ENCODE data around the gene CUL7. TPM values are rescaled to one million over a fixed set of nuclear protein-coding genes. Genes with fewer than 3 reads are reported as not detected.

CUL7 gene
- total and polyA plus RNA-seq, 10 of the 15 experiments (the other 5 are each of a cell fraction or from before 2014, with no cell fraction given), result 0.66 to 18.4 (median 10.9) TPM

DNA sequence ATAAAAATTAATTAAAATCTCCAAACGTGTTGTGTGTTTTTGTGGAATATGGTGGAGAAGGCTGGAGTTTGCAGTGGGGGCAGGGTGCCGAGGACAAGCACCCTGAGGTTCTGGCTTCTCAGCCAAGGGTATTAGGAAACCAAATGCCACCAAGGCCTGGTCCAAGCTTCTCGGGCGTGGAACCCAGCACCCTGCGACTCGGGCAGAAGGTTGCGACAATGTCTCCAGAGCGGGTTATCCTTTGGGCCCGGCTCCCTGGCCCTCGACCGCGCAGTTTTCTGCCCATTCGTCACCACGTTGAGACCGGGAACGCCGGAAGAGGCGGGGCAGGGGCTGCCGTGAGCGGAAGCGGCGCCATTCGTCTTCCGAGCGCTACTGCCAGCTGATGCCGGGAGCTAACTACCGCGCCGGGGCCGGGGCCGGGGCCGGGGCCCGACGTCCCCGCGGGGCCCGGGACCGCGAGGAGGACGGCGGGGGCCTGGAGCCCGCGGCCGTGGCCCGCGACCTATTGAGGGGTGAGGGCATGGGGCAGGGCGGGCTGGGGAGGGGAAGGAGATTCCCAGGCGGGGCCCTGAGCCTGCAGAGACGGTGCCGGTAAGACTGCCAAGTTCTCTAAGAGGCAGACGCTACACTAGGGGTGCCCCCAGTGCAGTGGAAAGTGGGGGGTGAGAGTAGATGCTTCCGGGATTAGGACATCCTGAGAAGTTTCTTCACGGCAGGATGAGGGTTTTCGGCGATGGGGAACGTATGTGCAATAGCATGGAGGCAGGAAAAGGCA, 32.2 kb downstream of the CUL7 start, which contains the start of gene RRP36 (continued):
- TF ChIP-seq PML (IDR thresholded peaks at IDR 0.05; ENCODE audit: low read length) (peak; percentile 42; the same call in 1 of the 2 replicates), EGR1 (IDR thresholded peaks at IDR 0.05; ENCODE audit: borderline replicate concordance in 1 of 2, low read depth in 2 of 2, low read length in 2 of 2) (no peak), KLF5 (IDR thresholded peaks at IDR 0.05; ENCODE audit: partially characterized antibody) (no peak), FOS (IDR thresholded peaks at IDR 0.05; ENCODE audit: borderline replicate concordance, extremely low read depth, insufficient read length) (no peak)

GRCh38 chr6:43020847-43021246, 32.8 kb downstream of the CUL7 start:
- TSS peak; percentile 95 for BruUV-seq (replicated peaks)
- RAD21 ChIA-PET (ENCODE audit: unreplicated experiment), result interaction anchor here (0.8 to 2.0 kb wide), 2 partner anchors 40 to 41 kb away, joined by 4 to 5 read pairs; partner anchors contain the start of gene PEX6
- FAIRE-seq, result no peak
- intact Hi-C loops (cut with micrococcal nuclease; ENCODE audit: unreplicated experiment) (no loop called here), in situ Hi-C loops (cut with MboI) (no loop called here)
- CTCF ChIA-PET, result interaction anchor here (0.6 to 1.7 kb wide), 4 partner anchors 38 to 349 kb away, joined by 3 to 7 read pairs (median 3); no protein-coding TSS in a partner anchor
- 69% methylated on average over 5 of the region's 5 CpGs for WGBS (ENCODE audit: insufficient coverage, insufficient replicate concordance, low lambda C conversion rate, missing lambda C conversion rate)
- ATAC-seq, result no peak; the same call in 2 of the 3 replicates
- H3K79me2 ChIP-seq (ENCODE audit: control insufficient read depth, insufficient read depth, low read length), result peaks cover 23% of the 10 kb centered on the region
- H3K4me1 ChIP-seq (ENCODE audit: control insufficient read depth, insufficient read depth, low read length), result peaks cover 16% of the 10 kb centered on the region
- SMC1A ChIA-PET (ENCODE audit: uncharacterized antibody, unreplicated experiment), result interaction anchor here (1.0 to 2.0 kb wide), 3 partner anchors 8 to 119 kb away, joined by 3 to 5 read pairs (median 3); partner anchors contain the start of gene CUL7
- H3K4me3 ChIP-seq, result peak overlapping the region; percentile 100; the same call in 1 of the 2 replicates
- POLR2A ChIA-PET, result interaction anchor here (0.7 to 2.0 kb wide), 6 partner anchors 9 to 88 kb away, joined by 3 to 6 read pairs (median 4); partner anchors contain the start of genes CUL7 and PPP2R5D
- DNase-seq (ENCODE audit: low read depth, low spot score), result no peak
- peak overlapping the region; percentile 70 for H2AFZ ChIP-seq (ENCODE audit: control insufficient read depth, low read depth, low read length)
- peak overlapping the region; percentile 85 for H3K4me2 ChIP-seq (ENCODE audit: control insufficient read depth, insufficient read depth)
- TF ChIP-seq SUZ12 (IDR thresholded peaks at IDR 0.05; ENCODE audit: unreplicated experiment), result no peak
- TF ChIP-seq, protein P1, sequence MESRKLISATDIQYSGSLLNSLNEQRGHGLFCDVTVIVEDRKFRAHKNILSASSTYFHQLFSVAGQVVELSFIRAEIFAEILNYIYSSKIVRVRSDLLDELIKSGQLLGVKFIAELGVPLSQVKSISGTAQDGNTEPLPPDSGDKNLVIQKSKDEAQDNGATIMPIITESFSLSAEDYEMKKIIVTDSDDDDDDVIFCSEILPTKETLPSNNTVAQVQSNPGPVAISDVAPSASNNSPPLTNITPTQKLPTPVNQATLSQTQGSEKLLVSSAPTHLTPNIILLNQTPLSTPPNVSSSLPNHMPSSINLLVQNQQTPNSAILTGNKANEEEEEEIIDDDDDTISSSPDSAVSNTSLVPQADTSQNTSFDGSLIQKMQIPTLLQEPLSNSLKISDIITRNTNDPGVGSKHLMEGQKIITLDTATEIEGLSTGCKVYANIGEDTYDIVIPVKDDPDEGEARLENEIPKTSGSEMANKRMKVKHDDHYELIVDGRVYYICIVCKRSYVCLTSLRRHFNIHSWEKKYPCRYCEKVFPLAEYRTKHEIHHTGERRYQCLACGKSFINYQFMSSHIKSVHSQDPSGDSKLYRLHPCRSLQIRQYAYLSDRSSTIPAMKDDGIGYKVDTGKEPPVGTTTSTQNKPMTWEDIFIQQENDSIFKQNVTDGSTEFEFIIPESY (IDR thresholded peaks at IDR 0.05), result no peak
- peaks cover 4 to 10% of the 10 kb centered on the region in 2 experiments for H3K36me3 ChIP-seq (ENCODE audit: control insufficient read depth in 2 of 2, insufficient read depth in 2 of 2, low read length in 1 of 2)
- no peaks in the 10 kb centered on the region for H3K9me3 ChIP-seq (replicated peaks; ENCODE audit: control insufficient read depth, insufficient read depth, low read length)
- H3K9ac ChIP-seq (ENCODE audit: control insufficient read depth, insufficient read depth, low read length), result peak overlapping the region; percentile 80
- H3K27me3 ChIP-seq (replicated peaks in 1 of 2; ENCODE audit: control insufficient read depth in 2 of 2, insufficient read depth in 2 of 2, low read length in 1 of 2), result no peaks in the 10 kb centered on the region
- H3K27ac ChIP-seq (ENCODE audit: control insufficient read depth, insufficient read depth), result peak overlapping the region; percentile 77
- peaks cover 3% of the 10 kb centered on the region; the same call in 1 of the 2 replicates for H4K20me1 ChIP-seq (ENCODE audit: control insufficient read depth, insufficient read depth)

Data from GM12878 (cell line).